GM18861 (cell line): ENCODE data around the gene TOLLIP.
"Not testable (repeated sequence)": the region's sequence is repeated elsewhere in the genome, so short reads cannot be mapped to it uniquely, and the experiment has no call there.

Experiments
- ATAC-seq: cut with Tn5 transposase; IDR thresholded peaks from one replicate; pipeline ENCODE4 v1.9.1; 2021; ENCODE audit not compliant: unreplicated experiment

Gene TOLLIP

GRCh38 chr11:1309498-1310317 lies at the start of gene TOLLIP:
TOLLIP (minus strand) TSS chr11:1309632; CDS start chr11:1309498, 134 bp downstream.
- peak; percentile 65 for ATAC-seq

DNA sequence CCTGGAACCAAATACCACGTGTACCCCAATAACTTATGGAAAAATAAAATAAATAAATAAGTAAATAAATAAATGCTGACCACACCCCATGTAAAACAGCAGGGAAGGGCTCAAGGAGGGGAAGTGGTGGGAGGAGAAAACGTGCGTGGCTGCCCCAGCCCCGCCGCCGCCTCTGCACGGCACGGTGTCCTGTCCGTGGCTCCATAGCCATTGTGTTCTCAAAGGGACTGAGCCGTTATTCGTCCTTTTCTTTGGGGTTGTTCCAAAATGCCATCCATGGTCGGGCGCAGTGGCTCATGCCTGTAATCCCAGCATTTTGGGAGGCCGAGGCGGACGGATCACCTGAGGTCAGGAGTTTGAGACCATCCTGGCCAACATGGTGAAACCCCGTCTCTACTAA lies 49.5 kb upstream of the TOLLIP start:
- not testable (repeated sequence) for ATAC-seq

GRCh38 chr11:1358286-1358685 lies 48.9 kb upstream of the TOLLIP start:
- no peak for ATAC-seq

GRCh38 chr11:1356478-1356960 lies 47.1 kb upstream of the TOLLIP start:
- ATAC-seq: no peak

GRCh38 chr11:1356007-1356435 lies 46.6 kb upstream of the TOLLIP start:
- no peak for ATAC-seq

- ATAC-seq: no peak
Observed at GRCh38 chr11:1354125-1354938, 44.9 kb upstream of the TOLLIP start.

DNA sequence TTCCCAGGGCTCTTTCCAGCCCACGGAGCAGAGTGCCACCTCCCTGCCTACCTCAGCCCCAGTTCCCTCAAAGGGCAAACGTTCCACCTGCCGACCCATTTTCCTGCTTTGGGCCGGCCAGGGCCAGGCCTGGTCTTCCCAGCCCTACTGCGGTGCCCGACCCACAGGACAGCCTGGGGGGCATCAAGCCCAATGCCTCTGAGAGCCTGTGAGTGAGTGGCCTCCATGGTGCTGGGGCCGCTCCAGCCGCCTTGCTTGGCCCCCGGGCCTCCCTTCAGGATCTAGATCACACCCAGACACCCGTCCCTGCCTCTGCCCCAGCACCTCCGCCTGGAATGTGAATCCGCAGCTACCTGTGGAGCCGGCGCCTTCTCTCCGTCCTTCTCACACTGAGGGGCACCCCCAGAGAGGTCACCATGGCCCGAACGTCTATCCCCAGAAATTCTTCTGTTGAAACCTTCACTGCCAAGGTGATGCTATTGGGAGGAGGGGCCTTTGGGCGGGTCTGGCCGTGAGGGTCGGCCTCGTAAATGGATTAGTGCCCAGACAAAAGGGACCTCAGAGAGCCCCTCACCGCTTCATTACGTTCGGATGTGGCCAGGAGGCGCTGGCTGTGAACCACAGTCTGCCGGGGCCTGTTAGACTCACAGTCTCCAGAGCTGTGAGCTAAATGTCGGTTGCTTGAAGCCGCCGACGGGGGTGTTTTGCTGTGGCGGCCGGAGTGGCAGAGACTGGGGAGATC lies 44.1 kb upstream of the TOLLIP start:
- no peak for ATAC-seq

- no peak for ATAC-seq
Observed at GRCh38 chr11:1352696-1353382, 43.4 kb upstream of the TOLLIP start.

GRCh38 chr11:1351278-1351937 lies 42.0 kb upstream of the TOLLIP start:
- ATAC-seq: no peak

DNA sequence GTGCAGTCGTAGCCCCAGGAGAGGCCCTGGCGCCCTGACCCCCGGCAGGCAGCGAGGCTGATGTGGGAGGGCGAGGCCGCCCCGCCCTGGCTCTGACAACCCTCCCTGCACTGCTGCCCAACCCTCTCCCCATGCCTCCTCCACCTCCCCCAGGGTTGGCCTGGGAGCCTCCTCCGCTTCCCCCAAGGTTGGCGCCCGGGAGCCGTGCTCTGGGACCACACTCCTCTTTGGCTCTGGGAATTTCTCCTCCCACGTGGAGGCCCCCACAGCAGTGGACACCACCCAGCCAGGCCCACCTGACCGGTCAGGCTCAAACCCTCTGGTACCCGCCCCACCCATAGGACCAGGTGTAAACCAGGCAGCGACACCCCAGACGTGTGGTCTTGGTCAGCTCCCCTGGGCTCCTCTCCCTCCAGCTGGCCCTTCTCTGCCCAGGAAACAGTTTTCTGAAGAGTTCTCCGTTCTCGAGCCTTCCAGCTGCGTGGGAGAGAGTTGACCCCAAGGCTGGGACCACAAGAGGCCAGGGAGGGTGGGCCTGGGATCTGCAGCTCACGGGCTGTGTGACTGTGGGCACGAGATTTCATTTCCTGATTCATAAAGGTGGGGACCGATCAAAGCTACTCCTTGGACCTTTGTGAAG lies 40.8 kb upstream of the TOLLIP start:
- ATAC-seq: no peak

DNA sequence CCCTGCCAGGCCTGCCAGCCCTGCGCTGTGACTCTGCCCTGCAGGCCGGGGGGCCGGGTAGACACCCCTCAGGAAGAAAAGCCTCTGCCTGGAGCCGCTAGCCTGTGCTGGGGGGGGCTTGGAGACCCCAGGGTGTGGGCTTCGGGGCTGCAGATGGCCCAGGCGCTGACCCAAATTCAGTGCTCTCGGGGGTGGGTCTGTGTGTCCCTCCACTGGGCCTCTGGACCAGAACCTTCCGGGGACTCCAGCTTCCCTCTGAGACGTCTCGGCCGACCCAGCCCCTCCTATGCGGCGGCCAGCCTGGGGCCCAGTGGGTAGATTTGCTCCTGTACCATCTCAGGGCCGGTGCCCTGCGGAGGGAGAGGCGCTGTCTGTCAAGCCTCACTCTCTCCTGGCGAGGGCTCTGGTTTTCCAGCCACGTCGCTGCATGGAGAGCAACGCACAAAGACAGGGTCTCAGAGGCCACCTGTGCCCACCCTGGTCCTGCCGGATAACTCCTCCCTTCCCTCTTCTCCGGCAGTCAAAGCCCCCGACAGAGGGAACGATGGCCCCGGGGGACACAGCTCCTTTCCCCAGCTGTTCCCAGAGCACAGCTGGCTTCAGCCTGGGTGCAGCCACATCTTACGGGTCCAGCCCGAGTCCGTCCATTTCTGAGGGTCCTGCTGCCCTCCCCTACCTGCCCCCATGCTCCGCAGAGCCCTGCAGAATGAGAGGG lies 40.1 kb upstream of the TOLLIP start:
- ATAC-seq: no peak

DNA sequence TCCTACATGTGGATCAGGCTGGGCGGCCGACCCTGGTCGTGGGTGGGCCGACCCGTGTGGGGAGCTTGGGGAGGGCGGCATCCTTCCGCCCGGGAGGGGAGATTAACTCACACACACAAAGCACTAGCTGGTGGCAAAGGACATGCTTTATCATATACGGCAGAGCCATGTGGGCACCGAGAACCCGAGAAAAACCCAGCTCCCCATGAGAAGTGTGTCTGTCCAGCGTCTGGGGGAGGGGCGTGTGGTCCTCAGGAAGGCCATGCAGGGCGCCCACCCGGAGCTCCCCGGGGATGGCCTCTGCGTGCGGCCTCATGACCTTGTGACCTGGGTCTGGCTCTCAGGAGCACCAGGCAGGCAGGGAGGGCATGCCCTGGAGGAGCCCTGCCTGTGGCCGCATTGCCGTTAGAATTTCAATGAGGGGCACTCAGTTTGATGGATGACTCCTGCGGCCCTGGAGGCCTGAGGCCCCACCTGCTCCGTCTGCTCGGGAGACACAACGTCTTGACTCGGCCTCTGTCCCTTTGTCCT lies 39.4 kb upstream of the TOLLIP start:
- no peak for ATAC-seq

GRCh38 chr11:1348146-1348795 lies 38.8 kb upstream of the TOLLIP start:
- ATAC-seq: no peak

- ATAC-seq: not testable (repeated sequence)
Observed at GRCh38 chr11:1347411-1347999, 38.1 kb upstream of the TOLLIP start.

- ATAC-seq: no peak
Observed at GRCh38 chr11:1346669-1347390, 37.4 kb upstream of the TOLLIP start.

DNA sequence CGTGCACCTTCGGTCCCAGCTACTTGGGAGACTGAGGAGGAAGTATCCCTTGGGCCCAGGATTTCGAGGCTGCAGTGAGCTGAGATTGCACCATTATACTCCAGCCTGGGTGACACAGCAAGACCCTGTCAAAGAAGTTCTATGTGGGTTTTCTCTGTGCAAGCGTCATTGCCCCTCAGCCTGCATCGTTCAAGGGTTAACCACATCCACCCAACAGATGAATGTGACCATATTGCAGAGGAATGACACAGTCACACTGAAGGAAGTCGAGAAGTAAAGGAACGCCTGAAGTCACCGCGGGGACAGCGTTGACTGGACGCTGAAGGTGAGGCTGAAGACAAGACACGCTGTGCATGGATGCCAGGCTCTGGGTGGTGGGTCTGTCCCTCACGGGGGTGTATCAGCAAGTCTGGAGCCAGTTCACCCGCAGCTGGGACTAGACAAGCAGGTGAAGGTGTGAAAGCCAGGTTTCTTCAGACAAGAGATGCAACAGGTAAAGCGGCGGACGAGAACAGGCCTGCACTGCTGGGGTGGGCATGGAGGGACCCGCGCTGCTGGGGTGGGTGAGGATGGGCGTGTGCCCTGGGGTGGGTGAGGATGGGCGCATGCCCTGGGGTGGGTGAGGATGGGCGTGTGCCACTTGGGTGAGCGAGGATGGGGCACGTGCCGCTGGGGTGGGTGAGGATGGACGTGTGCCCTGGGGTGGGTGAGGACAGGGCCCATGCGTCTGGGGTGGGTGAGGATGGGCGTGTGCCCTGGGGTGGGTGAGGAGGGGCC lies 36.5 kb upstream of the TOLLIP start:
- ATAC-seq: no peak
